ENCODE data around the gene LRRC41. TPM values are rescaled to one million over a fixed set of nuclear protein-coding genes. Genes with fewer than 3 reads are reported as not detected.
A peak's percentile ranks its signal among the peaks of the same experiment; 100 is the strongest.

The LRRC41 gene
- total and polyA plus RNA-seq, 4 donors: 22.0 to 58.4 (median 27.7) TPM

DNA sequence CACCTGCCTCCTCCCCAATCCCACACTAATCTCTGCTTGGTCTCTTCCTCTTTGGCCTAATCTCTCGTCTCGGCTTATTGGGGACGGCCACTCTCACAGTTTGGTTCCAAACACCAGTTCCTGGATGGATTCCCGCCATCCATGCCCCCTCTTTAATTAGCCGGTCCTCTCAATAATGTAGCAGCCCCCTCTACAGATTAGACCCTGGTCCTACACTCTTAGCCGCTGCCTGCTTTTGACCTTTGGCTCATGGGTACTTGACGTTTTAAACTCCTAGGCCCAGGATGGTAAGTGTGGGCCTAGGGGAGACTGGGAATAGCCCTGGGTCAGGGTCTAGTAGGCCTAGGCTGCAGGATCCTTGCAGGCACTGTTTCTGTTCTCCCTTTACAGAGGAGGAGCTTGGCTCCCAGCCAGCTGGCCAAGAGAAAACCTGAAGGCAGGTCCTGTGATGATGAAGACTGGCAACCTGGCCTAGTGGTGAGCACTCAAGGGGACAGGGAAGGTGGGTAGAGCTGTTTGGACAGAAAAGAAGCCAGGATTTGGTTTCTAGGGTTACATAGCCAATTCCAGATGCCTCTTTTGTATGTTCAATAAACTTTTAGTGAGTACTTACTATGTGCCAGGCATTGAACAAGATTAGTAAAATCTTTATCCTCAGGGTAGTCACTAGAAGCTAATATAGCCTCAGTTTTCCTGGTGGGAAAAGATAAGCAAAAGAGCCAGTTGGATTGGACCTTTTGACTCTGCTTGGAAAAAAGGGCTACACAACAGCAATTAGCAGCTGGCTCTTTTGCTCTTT is 55.1 kb downstream of the LRRC41 start:
- peak overlapping the region; percentile 52 to 87 (median 80) for H3K4me3 ChIP-seq (ENCODE audit: low read depth in 1 of 3, low read length in 3 of 3)
- H3K9ac ChIP-seq (ENCODE audit: low read depth in 1 of 2, low read length in 2 of 2): no peak overlapping the region
- H3K9me3 ChIP-seq (ENCODE audit: control insufficient read depth in 4 of 4, low read length in 3 of 4): no peaks in the 10 kb centered on the region
- DNase-seq (ENCODE audit: low spot score): peak; percentile 75
- 21% methylated on average over 7 of the region's 7 CpGs for WGBS
- H3K36me3 ChIP-seq (ENCODE audit: control insufficient read depth in 4 of 4, insufficient read depth in 3 of 4, low read depth in 1 of 4, low read length in 3 of 4): no peaks in the 10 kb centered on the region
- no peaks in the 10 kb centered on the region for H3K27me3 ChIP-seq (ENCODE audit: control insufficient read depth in 4 of 4, insufficient read depth in 4 of 4, low read length in 3 of 4)
- H3K4me1 ChIP-seq (ENCODE audit: control insufficient read depth in 4 of 4, insufficient read depth in 4 of 4, low read length in 3 of 4): peaks cover 1 to 16% (median 9%) of the 10 kb centered on the region in 4 donors
- TF ChIP-seq HNF4G (IDR thresholded peaks at IDR 0.05): no peak
- no peak for TF ChIP-seq SP1 (IDR thresholded peaks at IDR 0.05)
- TF ChIP-seq FOXA1 (IDR thresholded peaks at IDR 0.05): no peak
- no peak for TF ChIP-seq YY1 (IDR thresholded peaks at IDR 0.05)
- TF ChIP-seq, protein P1, sequence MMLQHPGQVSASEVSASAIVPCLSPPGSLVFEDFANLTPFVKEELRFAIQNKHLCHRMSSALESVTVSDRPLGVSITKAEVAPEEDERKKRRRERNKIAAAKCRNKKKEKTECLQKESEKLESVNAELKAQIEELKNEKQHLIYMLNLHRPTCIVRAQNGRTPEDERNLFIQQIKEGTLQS (IDR thresholded peaks at IDR 0.05): no peak
- no peak for TF ChIP-seq HNF4A (conservative IDR thresholded peaks at IDR 0.05)
- TF ChIP-seq, protein P2, sequence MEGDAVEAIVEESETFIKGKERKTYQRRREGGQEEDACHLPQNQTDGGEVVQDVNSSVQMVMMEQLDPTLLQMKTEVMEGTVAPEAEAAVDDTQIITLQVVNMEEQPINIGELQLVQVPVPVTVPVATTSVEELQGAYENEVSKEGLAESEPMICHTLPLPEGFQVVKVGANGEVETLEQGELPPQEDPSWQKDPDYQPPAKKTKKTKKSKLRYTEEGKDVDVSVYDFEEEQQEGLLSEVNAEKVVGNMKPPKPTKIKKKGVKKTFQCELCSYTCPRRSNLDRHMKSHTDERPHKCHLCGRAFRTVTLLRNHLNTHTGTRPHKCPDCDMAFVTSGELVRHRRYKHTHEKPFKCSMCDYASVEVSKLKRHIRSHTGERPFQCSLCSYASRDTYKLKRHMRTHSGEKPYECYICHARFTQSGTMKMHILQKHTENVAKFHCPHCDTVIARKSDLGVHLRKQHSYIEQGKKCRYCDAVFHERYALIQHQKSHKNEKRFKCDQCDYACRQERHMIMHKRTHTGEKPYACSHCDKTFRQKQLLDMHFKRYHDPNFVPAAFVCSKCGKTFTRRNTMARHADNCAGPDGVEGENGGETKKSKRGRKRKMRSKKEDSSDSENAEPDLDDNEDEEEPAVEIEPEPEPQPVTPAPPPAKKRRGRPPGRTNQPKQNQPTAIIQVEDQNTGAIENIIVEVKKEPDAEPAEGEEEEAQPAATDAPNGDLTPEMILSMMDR (IDR thresholded peaks at IDR 0.05; ENCODE audit: low read depth, low read length, missing input control): no peak
- TF ChIP-seq FOXA2 (IDR thresholded peaks at IDR 0.05): no peak
- no peak for TF ChIP-seq JUND (IDR thresholded peaks at IDR 0.05)
- TF ChIP-seq, protein P3, sequence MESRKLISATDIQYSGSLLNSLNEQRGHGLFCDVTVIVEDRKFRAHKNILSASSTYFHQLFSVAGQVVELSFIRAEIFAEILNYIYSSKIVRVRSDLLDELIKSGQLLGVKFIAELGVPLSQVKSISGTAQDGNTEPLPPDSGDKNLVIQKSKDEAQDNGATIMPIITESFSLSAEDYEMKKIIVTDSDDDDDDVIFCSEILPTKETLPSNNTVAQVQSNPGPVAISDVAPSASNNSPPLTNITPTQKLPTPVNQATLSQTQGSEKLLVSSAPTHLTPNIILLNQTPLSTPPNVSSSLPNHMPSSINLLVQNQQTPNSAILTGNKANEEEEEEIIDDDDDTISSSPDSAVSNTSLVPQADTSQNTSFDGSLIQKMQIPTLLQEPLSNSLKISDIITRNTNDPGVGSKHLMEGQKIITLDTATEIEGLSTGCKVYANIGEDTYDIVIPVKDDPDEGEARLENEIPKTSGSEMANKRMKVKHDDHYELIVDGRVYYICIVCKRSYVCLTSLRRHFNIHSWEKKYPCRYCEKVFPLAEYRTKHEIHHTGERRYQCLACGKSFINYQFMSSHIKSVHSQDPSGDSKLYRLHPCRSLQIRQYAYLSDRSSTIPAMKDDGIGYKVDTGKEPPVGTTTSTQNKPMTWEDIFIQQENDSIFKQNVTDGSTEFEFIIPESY (IDR thresholded peaks at IDR 0.05): no peak
- TF ChIP-seq, protein P4, sequence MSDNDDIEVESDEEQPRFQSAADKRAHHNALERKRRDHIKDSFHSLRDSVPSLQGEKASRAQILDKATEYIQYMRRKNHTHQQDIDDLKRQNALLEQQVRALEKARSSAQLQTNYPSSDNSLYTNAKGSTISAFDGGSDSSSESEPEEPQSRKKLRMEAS (IDR thresholded peaks at IDR 0.05): no peak
- no peak for TF ChIP-seq GABPA (IDR thresholded peaks at IDR 0.05 in 1 of 2, conservative IDR thresholded peaks at IDR 0.05 in 1 of 2)
- TF ChIP-seq EGR1 (IDR thresholded peaks at IDR 0.05; ENCODE audit: low read depth in 2 of 2): no peak
- TF ChIP-seq NR2F2 (IDR thresholded peaks at IDR 0.05): no peak
- no peak for TF ChIP-seq TAF1 (conservative IDR thresholded peaks at IDR 0.05)
- TF ChIP-seq RXRA (IDR thresholded peaks at IDR 0.05): no peak
- H3K27ac ChIP-seq (ENCODE audit: low read depth in 1 of 2, low read length in 2 of 2): no peak overlapping the region

DNA sequence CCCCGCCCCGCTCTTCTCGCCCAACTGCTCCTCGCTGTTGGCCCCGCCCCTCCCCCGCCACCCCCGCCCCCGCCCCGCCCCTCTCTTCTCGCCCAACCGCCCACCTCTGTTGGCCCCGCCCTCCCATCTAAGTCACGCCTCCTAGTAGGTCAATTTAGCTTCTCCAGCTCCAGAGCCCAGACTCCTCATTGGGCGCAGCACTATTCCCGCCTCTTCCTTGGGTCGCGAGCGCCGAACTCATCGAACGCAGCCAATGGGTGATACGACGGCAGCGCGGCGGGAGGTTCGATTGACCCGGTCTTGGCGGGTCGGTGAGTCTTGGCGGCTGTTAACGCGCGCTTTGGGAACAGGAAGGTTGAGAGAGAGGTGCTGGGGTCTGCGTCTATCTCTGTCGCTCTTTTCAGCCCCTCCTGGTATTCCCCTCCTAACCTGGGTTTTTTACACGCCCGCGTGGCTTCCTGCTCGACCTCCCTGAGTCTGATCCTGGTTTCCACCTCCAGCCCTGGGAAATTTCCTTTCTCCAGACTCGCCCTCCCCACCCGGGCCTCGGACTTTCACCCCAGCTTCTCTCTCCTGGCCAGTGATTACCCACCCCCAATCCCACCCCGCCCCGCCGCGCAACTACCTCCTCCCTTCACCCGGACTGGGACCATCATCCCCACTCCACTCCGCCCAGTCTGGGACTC is 55.8 kb downstream of the LRRC41 start, which contains the start of gene RAD54L:
Gene RAD54L, plus strand, starts transcription at position 328 of the 686 bp plus-strand sequence. CDS start 643 bp downstream, outside the sequence.
- WGBS: 4% methylated on average over 49 of the region's 49 CpGs
- peak; percentile 99 for DNase-seq (ENCODE audit: low spot score)
- Histone ChIP-seq H3K9ac (ENCODE audit: low read depth in 1 of 2, low read length in 2 of 2) (peak within 1 kb of the TSS; percentile 45 to 62), H3K36me3 (ENCODE audit: control insufficient read depth in 4 of 4, insufficient read depth in 3 of 4, low read depth in 1 of 4, low read length in 3 of 4) (no peaks in the 10 kb centered on the region), H3K27me3 (ENCODE audit: control insufficient read depth in 4 of 4, insufficient read depth in 4 of 4, low read length in 3 of 4) (no peaks in the 10 kb centered on the region), H3K9me3 (ENCODE audit: control insufficient read depth in 4 of 4, low read length in 3 of 4) (no peaks in the 10 kb centered on the region), H3K27ac (ENCODE audit: low read depth in 1 of 2, low read length in 2 of 2) (peak within 1 kb of the TSS; percentile 10 to 51), H3K4me1 (ENCODE audit: control insufficient read depth in 4 of 4, insufficient read depth in 4 of 4, low read length in 3 of 4) (peaks cover 1 to 16% (median 9%) of the 10 kb centered on the region in 4 donors), H3K4me3 (ENCODE audit: low read depth in 1 of 3, low read length in 3 of 3) (peak within 1 kb of the TSS; percentile 68 to 87 (median 80))
- TF ChIP-seq, protein P1 (IDR thresholded peaks at IDR 0.05): no peak
- TF ChIP-seq HNF4A (conservative IDR thresholded peaks at IDR 0.05) (peak; percentile 3 to 22), NR2F2 (IDR thresholded peaks at IDR 0.05) (peak; percentile 16), GABPA (IDR thresholded peaks at IDR 0.05 in 1 of 2, conservative IDR thresholded peaks at IDR 0.05 in 1 of 2) (peak in 1 of 2 donors; percentile 80), FOXA2 (IDR thresholded peaks at IDR 0.05) (no peak), SP1 (IDR thresholded peaks at IDR 0.05) (peak; percentile 89), YY1 (IDR thresholded peaks at IDR 0.05) (peak; percentile 51), RAD21 (IDR thresholded peaks at IDR 0.05) (no peak), EGR1 (IDR thresholded peaks at IDR 0.05; ENCODE audit: low read depth in 2 of 2) (peak in 1 of 2 donors; percentile 25), TAF1 (conservative IDR thresholded peaks at IDR 0.05) (no peak), RXRA (IDR thresholded peaks at IDR 0.05) (peak; percentile 25 to 46)
- TF ChIP-seq, protein P3 (IDR thresholded peaks at IDR 0.05): peak; percentile 41
- TF ChIP-seq, protein P5, sequence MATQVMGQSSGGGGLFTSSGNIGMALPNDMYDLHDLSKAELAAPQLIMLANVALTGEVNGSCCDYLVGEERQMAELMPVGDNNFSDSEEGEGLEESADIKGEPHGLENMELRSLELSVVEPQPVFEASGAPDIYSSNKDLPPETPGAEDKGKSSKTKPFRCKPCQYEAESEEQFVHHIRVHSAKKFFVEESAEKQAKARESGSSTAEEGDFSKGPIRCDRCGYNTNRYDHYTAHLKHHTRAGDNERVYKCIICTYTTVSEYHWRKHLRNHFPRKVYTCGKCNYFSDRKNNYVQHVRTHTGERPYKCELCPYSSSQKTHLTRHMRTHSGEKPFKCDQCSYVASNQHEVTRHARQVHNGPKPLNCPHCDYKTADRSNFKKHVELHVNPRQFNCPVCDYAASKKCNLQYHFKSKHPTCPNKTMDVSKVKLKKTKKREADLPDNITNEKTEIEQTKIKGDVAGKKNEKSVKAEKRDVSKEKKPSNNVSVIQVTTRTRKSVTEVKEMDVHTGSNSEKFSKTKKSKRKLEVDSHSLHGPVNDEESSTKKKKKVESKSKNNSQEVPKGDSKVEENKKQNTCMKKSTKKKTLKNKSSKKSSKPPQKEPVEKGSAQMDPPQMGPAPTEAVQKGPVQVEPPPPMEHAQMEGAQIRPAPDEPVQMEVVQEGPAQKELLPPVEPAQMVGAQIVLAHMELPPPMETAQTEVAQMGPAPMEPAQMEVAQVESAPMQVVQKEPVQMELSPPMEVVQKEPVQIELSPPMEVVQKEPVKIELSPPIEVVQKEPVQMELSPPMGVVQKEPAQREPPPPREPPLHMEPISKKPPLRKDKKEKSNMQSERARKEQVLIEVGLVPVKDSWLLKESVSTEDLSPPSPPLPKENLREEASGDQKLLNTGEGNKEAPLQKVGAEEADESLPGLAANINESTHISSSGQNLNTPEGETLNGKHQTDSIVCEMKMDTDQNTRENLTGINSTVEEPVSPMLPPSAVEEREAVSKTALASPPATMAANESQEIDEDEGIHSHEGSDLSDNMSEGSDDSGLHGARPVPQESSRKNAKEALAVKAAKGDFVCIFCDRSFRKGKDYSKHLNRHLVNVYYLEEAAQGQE (IDR thresholded peaks at IDR 0.05): no peak
- TF ChIP-seq, protein P4 (IDR thresholded peaks at IDR 0.05): peak; percentile 61

Measured in liver (tissue), 9 donors.